ENCODE measurements around the gene HS6ST2. TPM values are rescaled to one million over a fixed set of nuclear protein-coding genes. Genes with fewer than 3 reads are reported as not detected.

HS6ST2 gene
- total RNA-seq, 1 experiment from 2014 or later = 8.1 TPM

DNA sequence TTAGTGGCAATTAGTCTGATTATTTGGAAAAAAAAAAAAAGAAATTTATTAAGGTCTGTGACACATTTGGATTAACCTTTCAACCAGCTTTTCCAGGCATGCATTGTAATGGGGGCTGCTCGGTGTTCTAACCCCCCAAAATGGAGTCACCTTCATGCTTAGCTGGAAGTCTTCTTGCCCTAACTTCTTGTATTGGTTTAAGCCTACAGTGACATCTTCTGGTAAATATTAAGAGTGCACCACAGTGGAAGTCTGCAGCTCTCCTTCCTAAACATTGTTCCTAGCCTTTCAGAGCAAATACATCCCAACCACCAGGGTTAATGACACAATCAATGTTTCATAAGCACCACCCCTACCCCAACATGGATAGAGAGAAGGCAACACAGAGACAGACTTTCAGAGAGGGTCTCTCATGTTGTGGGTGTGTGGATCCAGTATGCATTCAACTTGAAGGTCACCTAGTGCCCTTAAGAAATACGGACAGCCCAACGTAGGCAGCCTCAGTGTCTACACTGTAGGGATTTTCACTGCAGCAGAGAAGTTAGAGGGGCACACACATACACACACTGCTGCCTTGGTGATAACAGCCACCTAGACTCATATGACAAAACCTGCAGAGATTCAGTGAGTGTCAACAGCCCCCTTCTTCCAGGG, 326.7 kb downstream of the HS6ST2 start (continued):
- TF ChIP-seq, protein P1, sequence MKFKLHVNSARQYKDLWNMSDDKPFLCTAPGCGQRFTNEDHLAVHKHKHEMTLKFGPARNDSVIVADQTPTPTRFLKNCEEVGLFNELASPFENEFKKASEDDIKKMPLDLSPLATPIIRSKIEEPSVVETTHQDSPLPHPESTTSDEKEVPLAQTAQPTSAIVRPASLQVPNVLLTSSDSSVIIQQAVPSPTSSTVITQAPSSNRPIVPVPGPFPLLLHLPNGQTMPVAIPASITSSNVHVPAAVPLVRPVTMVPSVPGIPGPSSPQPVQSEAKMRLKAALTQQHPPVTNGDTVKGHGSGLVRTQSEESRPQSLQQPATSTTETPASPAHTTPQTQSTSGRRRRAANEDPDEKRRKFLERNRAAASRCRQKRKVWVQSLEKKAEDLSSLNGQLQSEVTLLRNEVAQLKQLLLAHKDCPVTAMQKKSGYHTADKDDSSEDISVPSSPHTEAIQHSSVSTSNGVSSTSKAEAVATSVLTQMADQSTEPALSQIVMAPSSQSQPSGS (CRISPR knock-in tag; IDR thresholded peaks at IDR 0.05; ENCODE audit: borderline replicate concordance, low read depth) = no peak
- TF ChIP-seq, protein P2, sequence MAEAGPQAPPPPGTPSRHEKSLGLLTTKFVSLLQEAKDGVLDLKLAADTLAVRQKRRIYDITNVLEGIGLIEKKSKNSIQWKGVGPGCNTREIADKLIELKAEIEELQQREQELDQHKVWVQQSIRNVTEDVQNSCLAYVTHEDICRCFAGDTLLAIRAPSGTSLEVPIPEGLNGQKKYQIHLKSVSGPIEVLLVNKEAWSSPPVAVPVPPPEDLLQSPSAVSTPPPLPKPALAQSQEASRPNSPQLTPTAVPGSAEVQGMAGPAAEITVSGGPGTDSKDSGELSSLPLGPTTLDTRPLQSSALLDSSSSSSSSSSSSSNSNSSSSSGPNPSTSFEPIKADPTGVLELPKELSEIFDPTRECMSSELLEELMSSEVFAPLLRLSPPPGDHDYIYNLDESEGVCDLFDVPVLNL (CRISPR knock-in tag; IDR thresholded peaks at IDR 0.05; ENCODE audit: borderline replicate concordance, low read depth) = no peak
- TF ChIP-seq, protein P3, sequence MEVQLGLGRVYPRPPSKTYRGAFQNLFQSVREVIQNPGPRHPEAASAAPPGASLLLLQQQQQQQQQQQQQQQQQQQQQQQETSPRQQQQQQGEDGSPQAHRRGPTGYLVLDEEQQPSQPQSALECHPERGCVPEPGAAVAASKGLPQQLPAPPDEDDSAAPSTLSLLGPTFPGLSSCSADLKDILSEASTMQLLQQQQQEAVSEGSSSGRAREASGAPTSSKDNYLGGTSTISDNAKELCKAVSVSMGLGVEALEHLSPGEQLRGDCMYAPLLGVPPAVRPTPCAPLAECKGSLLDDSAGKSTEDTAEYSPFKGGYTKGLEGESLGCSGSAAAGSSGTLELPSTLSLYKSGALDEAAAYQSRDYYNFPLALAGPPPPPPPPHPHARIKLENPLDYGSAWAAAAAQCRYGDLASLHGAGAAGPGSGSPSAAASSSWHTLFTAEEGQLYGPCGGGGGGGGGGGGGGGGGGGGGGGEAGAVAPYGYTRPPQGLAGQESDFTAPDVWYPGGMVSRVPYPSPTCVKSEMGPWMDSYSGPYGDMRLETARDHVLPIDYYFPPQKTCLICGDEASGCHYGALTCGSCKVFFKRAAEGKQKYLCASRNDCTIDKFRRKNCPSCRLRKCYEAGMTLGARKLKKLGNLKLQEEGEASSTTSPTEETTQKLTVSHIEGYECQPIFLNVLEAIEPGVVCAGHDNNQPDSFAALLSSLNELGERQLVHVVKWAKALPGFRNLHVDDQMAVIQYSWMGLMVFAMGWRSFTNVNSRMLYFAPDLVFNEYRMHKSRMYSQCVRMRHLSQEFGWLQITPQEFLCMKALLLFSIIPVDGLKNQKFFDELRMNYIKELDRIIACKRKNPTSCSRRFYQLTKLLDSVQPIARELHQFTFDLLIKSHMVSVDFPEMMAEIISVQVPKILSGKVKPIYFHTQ (CRISPR knock-in tag; IDR thresholded peaks at IDR 0.05) = no peak
- TF ChIP-seq, protein P4, sequence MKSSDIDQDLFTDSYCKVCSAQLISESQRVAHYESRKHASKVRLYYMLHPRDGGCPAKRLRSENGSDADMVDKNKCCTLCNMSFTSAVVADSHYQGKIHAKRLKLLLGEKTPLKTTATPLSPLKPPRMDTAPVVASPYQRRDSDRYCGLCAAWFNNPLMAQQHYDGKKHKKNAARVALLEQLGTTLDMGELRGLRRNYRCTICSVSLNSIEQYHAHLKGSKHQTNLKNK (CRISPR knock-in tag; IDR thresholded peaks at IDR 0.05) = no peak
- TF ChIP-seq ZNF416 (CRISPR knock-in tag; IDR thresholded peaks at IDR 0.05) = no peak
- TF ChIP-seq, protein P5, sequence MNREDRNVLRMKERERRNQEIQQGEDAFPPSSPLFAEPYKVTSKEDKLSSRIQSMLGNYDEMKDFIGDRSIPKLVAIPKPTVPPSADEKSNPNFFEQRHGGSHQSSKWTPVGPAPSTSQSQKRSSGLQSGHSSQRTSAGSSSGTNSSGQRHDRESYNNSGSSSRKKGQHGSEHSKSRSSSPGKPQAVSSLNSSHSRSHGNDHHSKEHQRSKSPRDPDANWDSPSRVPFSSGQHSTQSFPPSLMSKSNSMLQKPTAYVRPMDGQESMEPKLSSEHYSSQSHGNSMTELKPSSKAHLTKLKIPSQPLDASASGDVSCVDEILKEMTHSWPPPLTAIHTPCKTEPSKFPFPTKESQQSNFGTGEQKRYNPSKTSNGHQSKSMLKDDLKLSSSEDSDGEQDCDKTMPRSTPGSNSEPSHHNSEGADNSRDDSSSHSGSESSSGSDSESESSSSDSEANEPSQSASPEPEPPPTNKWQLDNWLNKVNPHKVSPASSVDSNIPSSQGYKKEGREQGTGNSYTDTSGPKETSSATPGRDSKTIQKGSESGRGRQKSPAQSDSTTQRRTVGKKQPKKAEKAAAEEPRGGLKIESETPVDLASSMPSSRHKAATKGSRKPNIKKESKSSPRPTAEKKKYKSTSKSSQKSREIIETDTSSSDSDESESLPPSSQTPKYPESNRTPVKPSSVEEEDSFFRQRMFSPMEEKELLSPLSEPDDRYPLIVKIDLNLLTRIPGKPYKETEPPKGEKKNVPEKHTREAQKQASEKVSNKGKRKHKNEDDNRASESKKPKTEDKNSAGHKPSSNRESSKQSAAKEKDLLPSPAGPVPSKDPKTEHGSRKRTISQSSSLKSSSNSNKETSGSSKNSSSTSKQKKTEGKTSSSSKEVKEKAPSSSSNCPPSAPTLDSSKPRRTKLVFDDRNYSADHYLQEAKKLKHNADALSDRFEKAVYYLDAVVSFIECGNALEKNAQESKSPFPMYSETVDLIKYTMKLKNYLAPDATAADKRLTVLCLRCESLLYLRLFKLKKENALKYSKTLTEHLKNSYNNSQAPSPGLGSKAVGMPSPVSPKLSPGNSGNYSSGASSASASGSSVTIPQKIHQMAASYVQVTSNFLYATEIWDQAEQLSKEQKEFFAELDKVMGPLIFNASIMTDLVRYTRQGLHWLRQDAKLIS (CRISPR knock-in tag; IDR thresholded peaks at IDR 0.05; ENCODE audit: borderline replicate concordance) = no peak

DNA sequence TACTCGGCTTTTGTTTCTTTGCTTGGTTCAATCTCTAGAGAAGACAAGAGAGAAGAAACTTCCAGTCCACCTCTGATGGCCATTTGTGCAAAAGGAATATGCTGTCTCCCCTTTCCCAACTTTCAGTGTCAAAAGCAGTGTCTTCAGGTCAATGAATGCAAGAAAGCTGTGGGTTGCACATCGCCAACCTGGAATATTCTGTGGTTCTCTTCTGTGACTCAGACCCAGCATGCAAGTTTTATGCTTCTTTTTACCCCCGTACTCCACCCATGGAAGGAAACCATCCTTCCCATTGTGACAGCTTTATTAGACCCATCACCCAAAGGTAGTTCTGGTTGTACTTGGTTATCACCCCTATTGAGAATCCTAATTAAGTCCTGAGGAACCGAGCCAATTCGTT, 334.0 kb downstream of the HS6ST2 start:
- H3K4me3 Mint-ChIP-seq = no peak overlapping the region
- H3K36me3 Mint-ChIP-seq = no peaks in the 10 kb centered on the region
- H3K27ac Mint-ChIP-seq = no peak overlapping the region
- ChIA-PET CTCF (interaction anchor here (2.2 kb wide), 1 partner anchor 9 kb away, joined by 6 read pairs; no protein-coding TSS in a partner anchor), POLR2A (no interaction called here)
- H3K27me3 Mint-ChIP-seq (ENCODE audit: low read depth) = peaks cover 2% of the 10 kb centered on the region; the same call in 1 of the 2 replicates
- H3K9me3 Mint-ChIP-seq = no peaks in the 10 kb centered on the region
- DNase-seq (ENCODE audit: low spot score) (no peak), ATAC-seq (no peak)
- TF ChIP-seq, protein P6, sequence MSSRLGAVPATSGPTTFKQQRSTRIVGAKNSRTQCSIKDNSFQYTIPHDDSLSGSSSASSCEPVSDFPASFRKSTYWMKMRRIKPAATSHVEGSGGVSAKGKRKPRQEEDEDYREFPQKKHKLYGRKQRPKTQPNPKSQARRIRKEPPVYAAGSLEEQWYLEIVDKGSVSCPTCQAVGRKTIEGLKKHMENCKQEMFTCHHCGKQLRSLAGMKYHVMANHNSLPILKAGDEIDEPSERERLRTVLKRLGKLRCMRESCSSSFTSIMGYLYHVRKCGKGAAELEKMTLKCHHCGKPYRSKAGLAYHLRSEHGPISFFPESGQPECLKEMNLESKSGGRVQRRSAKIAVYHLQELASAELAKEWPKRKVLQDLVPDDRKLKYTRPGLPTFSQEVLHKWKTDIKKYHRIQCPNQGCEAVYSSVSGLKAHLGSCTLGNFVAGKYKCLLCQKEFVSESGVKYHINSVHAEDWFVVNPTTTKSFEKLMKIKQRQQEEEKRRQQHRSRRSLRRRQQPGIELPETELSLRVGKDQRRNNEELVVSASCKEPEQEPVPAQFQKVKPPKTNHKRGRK (CRISPR knock-in tag; IDR thresholded peaks at IDR 0.05; ENCODE audit: borderline replicate concordance) = no peak
- TF ChIP-seq JAZF1 (CRISPR knock-in tag; IDR thresholded peaks at IDR 0.05) = no peak
- TF ChIP-seq ZNF121 (CRISPR knock-in tag; IDR thresholded peaks at IDR 0.05) = no peak
- TF ChIP-seq, protein P7, sequence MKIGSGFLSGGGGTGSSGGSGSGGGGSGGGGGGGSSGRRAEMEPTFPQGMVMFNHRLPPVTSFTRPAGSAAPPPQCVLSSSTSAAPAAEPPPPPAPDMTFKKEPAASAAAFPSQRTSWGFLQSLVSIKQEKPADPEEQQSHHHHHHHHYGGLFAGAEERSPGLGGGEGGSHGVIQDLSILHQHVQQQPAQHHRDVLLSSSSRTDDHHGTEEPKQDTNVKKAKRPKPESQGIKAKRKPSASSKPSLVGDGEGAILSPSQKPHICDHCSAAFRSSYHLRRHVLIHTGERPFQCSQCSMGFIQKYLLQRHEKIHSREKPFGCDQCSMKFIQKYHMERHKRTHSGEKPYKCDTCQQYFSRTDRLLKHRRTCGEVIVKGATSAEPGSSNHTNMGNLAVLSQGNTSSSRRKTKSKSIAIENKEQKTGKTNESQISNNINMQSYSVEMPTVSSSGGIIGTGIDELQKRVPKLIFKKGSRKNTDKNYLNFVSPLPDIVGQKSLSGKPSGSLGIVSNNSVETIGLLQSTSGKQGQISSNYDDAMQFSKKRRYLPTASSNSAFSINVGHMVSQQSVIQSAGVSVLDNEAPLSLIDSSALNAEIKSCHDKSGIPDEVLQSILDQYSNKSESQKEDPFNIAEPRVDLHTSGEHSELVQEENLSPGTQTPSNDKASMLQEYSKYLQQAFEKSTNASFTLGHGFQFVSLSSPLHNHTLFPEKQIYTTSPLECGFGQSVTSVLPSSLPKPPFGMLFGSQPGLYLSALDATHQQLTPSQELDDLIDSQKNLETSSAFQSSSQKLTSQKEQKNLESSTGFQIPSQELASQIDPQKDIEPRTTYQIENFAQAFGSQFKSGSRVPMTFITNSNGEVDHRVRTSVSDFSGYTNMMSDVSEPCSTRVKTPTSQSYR (CRISPR knock-in tag; IDR thresholded peaks at IDR 0.05) = no peak
- TF ChIP-seq RORB (CRISPR knock-in tag; IDR thresholded peaks at IDR 0.05) = no peak
- no peak for TF ChIP-seq TP53 (CRISPR knock-in tag; IDR thresholded peaks at IDR 0.05)
- no peak for TF ChIP-seq FOXJ3 (CRISPR knock-in tag; IDR thresholded peaks at IDR 0.05; ENCODE audit: borderline replicate concordance)
- TF ChIP-seq, protein P4 (CRISPR knock-in tag; IDR thresholded peaks at IDR 0.05) = no peak
- no peak for TF ChIP-seq FOXK1 (CRISPR knock-in tag; IDR thresholded peaks at IDR 0.05)
- TF ChIP-seq, protein P2 (CRISPR knock-in tag; IDR thresholded peaks at IDR 0.05; ENCODE audit: borderline replicate concordance, low read depth) = no peak
- no peak for TF ChIP-seq ZNF416 (CRISPR knock-in tag; IDR thresholded peaks at IDR 0.05)
- H3K4me1 Mint-ChIP-seq = peaks cover 2% of the 10 kb centered on the region; the same call in 1 of the 2 replicates

Data from WTC11 (cell line).